Hematopoietic multipotent progenitor cell treated with erythropoietin and hydrocortisone succinate and interleukin-3 and kit ligand, for 6 days (in vitro differentiated cells): Measurements from ENCODE around the gene ROR2.

Source experiments
- DNase-seq: peaks from one replicate; pipeline ENCODE4 v3.0.0-alpha.2; 2015

Gene ROR2

GRCh38 chr9:91710158-91710557, 239.9 kb downstream of the ROR2 start:
- no peak for DNase-seq

GRCh38 chr9:91705386-91705785, 244.6 kb downstream of the ROR2 start:
- DNase-seq, result no peak

GRCh38 chr9:91700475-91700874, 249.6 kb downstream of the ROR2 start:
- DNase-seq, result no peak

GRCh38 chr9:91698266-91698665, 251.8 kb downstream of the ROR2 start:
- no peak for DNase-seq

- no peak for DNase-seq
Measured at GRCh38 chr9:91697201-91697600, 252.8 kb downstream of the ROR2 start.

GRCh38 chr9:91694081-91694870, 255.8 kb downstream of the ROR2 start:
- no peak for DNase-seq

GRCh38 chr9:91693226-91693625, 256.8 kb downstream of the ROR2 start:
- no peak for DNase-seq

- DNase-seq, result no peak
Measured at GRCh38 chr9:91690540-91691249, 259.3 kb downstream of the ROR2 start.

- no peak for DNase-seq
Measured at GRCh38 chr9:91689006-91689405, 261.0 kb downstream of the ROR2 start.

GRCh38 chr9:91683269-91683668, 266.8 kb downstream of the ROR2 start:
- DNase-seq, result no peak

GRCh38 chr9:91682806-91683205, 267.2 kb downstream of the ROR2 start:
- no peak for DNase-seq

GRCh38 chr9:91681461-91682305, 268.3 kb downstream of the ROR2 start:
- peak; percentile 84 for DNase-seq

GRCh38 chr9:91680998-91681397, 269.0 kb downstream of the ROR2 start:
- DNase-seq, result no peak

GRCh38 chr9:91680106-91680505, 269.9 kb downstream of the ROR2 start:
- DNase-seq, result no peak

- no peak for DNase-seq
Measured at GRCh38 chr9:91678807-91679580, 271.0 kb downstream of the ROR2 start.

- no peak for DNase-seq
Measured at GRCh38 chr9:91677822-91678436, 272.1 kb downstream of the ROR2 start.

GRCh38 chr9:91677331-91677730, 272.7 kb downstream of the ROR2 start:
- no peak for DNase-seq

- DNase-seq, result no peak
Measured at GRCh38 chr9:91676046-91676445, 274.0 kb downstream of the ROR2 start.

GRCh38 chr9:91664663-91665062, 285.4 kb downstream of the ROR2 start:
- no peak for DNase-seq

GRCh38 chr9:91663858-91664257, 286.2 kb downstream of the ROR2 start:
- DNase-seq, result no peak

GRCh38 chr9:91661451-91661850, 288.6 kb downstream of the ROR2 start:
- no peak for DNase-seq

GRCh38 chr9:91660521-91660920, 289.5 kb downstream of the ROR2 start:
- DNase-seq, result no peak
